Natural killer cell (primary cell): ENCODE results near the gene ERBB2. TPM values are rescaled to one million over a fixed set of nuclear protein-coding genes. Genes with fewer than 3 reads are reported as not detected.
A peak's percentile ranks its signal among the peaks of the same experiment; 100 is the strongest.

Source experiments
- ATAC-seq, 3 donors: fragments of 150-1000 bp in 2 of 3; fragments of 200-7000 bp in 1 of 3; cut with Tn5 transposase; 1 replicate in 1 of 3; 2 replicates in 2 of 3; pipeline ENCODE4 v1.10.0; 2021; ENCODE audit warnings: mild to moderate bottlenecking in 2 of 3, moderate library complexity in 2 of 3
- DNase-seq, 2 donors: peaks; one replicate each; pipeline versions ENCODE4 v3.0.0 to v3.0.0-alpha.2; 2013 to 2021; ENCODE audit warnings: mixed read lengths in 1 of 2
- H3K27ac ChIP-seq: one replicate; pipeline ENCODE4 v1.5.1; 2013; ENCODE audit warnings: mild to moderate bottlenecking, low read length
- H3K27me3 ChIP-seq: one replicate; pipeline ENCODE4 v1.6.1; 2013; ENCODE audit warnings: low read length; ENCODE audit not compliant: control insufficient read depth, insufficient read depth
- H3K36me3 ChIP-seq: one replicate; pipeline ENCODE4 v1.6.1; 2013; ENCODE audit warnings: low read length; ENCODE audit not compliant: control insufficient read depth, insufficient read depth
- H3K4me1 ChIP-seq: one replicate; pipeline ENCODE4 v1.6.1; 2013; ENCODE audit warnings: low read length; ENCODE audit not compliant: control insufficient read depth, insufficient read depth
- H3K4me3 ChIP-seq: one replicate; pipeline ENCODE4 v1.5.1; 2013; ENCODE audit warnings: low read length
- H3K9me3 ChIP-seq: one replicate; pipeline ENCODE4 v1.6.1; 2013; ENCODE audit warnings: low read length; ENCODE audit not compliant: control insufficient read depth, insufficient read depth
- H3K27ac Mint-ChIP-seq, 2 donors: one replicate each; pipeline ENCODE4 v1.8.0; 2022; ENCODE audit warnings: mild to moderate bottlenecking in 2 of 2, mixed read lengths in 2 of 2, moderate library complexity in 1 of 2
- H3K27me3 Mint-ChIP-seq, 2 donors: one replicate each; pipeline ENCODE4 v1.8.0; 2022; ENCODE audit warnings: low read depth in 2 of 2, mixed read lengths in 2 of 2
- H3K36me3 Mint-ChIP-seq: one replicate; pipeline ENCODE4 v1.8.0; 2022; ENCODE audit warnings: mixed read lengths
- H3K4me1 Mint-ChIP-seq, 2 donors: one replicate each; pipeline ENCODE4 v1.8.0; 2022; ENCODE audit warnings: mixed read lengths in 2 of 2
- H3K4me3 Mint-ChIP-seq: one replicate; pipeline ENCODE4 v1.8.0; 2022; ENCODE audit warnings: mild to moderate bottlenecking, moderate library complexity, mixed read lengths
- H3K9me3 Mint-ChIP-seq, 2 donors: one replicate each; pipeline ENCODE4 v1.8.0; 2022; ENCODE audit warnings: mixed read lengths in 2 of 2
- CTCF ChIP-seq: fragments of 200-600 bp; IDR thresholded peaks from one replicate; pipeline ENCODE4 v1.8.0; 2022; ENCODE audit warnings: antibody characterized with exemption
- WGBS: methylation state at CpG from one replicate; pipeline ENCODE4 v1.1.7; 2013; ENCODE audit warnings: missing lambda C conversion rate; ENCODE audit not compliant: insufficient coverage; 5-methylcytosine and 5-hydroxymethylcytosine counted together
- intact Hi-C: fragments of 100-400 bp; cut with micrococcal nuclease; formaldehyde crosslinking; loops from one replicate; pipeline ENCODE4 v1.14.2; 2022
- total RNA-seq, 4 donors: library from RNA; stranded (reverse); fragments of 120-200 nt in 1 of 4; gene quantifications; one replicate each; pipeline versions ENCODE4 v1.2.3 to v1.2.4, GENCODE V29; 2013 to 2022

The ERBB2 gene
- total RNA-seq, 3 donors from 2014 or later (not counting 1 experiment from before 2014, with no cell fraction given): 77.6 to 115 (median 82.1) TPM

GRCh38 chr17:39732586-39732985 is 32.7 kb downstream of the ERBB2 start:
- Mint-ChIP-seq H3K27ac (no peak overlapping the region), H3K4me3 (peak overlapping the region; percentile 45), H3K9me3 (no peaks in the 10 kb centered on the region), H3K4me1 (peaks cover 13 to 23% of the 10 kb centered on the region in 2 donors), H3K36me3 (no peaks in the 10 kb centered on the region), H3K27me3 (peaks cover 4 to 10% of the 10 kb centered on the region in 2 donors)
- peaks cover 2% of the 10 kb centered on the region for H3K27me3 ChIP-seq
- H3K36me3 ChIP-seq: peaks cover 18% of the 10 kb centered on the region
- no peak overlapping the region for H3K27ac ChIP-seq
- H3K9me3 ChIP-seq: no peaks in the 10 kb centered on the region
- no peak overlapping the region for H3K4me3 ChIP-seq
- H3K4me1 ChIP-seq: peaks cover 22% of the 10 kb centered on the region
- intact Hi-C loops: loop anchor here (10.0 kb wide), 1 partner anchor 58 kb away; no protein-coding TSS in a partner anchor
- 93% methylated on average over 3 of the region's 3 CpGs for WGBS
- DNase-seq (no peak), ATAC-seq (no peak)
- TF ChIP-seq CTCF: no peak

GRCh38 chr17:39735882-39736281 is 36.0 kb downstream of the ERBB2 start:
- ATAC-seq: no peak
- peaks cover 6 to 13% of the 10 kb centered on the region in 2 donors for H3K4me1 Mint-ChIP-seq
- H3K9me3 Mint-ChIP-seq: no peaks in the 10 kb centered on the region
- H3K4me3 Mint-ChIP-seq: no peak overlapping the region
- TF ChIP-seq CTCF: no peak
- no peak overlapping the region for H3K27ac ChIP-seq
- H3K9me3 ChIP-seq: no peaks in the 10 kb centered on the region
- no peaks in the 10 kb centered on the region for H3K36me3 Mint-ChIP-seq
- H3K36me3 ChIP-seq: no peaks in the 10 kb centered on the region
- peaks cover 21% of the 10 kb centered on the region for H3K27me3 ChIP-seq
- peaks cover 18 to 27% of the 10 kb centered on the region in 2 donors for H3K27me3 Mint-ChIP-seq
- intact Hi-C loops: loop anchor here (10.0 kb wide), 1 partner anchor 61 kb away; no protein-coding TSS in a partner anchor
- no peak overlapping the region for H3K27ac Mint-ChIP-seq
- no peak overlapping the region for H3K4me3 ChIP-seq
- H3K4me1 ChIP-seq: peaks cover 24% of the 10 kb centered on the region
- 75% methylated on average over 2 of the region's 2 CpGs for WGBS
- no peak for DNase-seq

- no peak for DNase-seq
- H3K36me3 ChIP-seq: no peaks in the 10 kb centered on the region
- H3K4me1 Mint-ChIP-seq: peaks cover 6 to 20% of the 10 kb centered on the region in 2 donors
- H3K4me3 Mint-ChIP-seq: no peak overlapping the region
- no peak overlapping the region for H3K4me3 ChIP-seq
- peaks cover 18 to 27% of the 10 kb centered on the region in 2 donors for H3K27me3 Mint-ChIP-seq
- H3K27ac ChIP-seq: no peak overlapping the region
- H3K36me3 Mint-ChIP-seq: no peaks in the 10 kb centered on the region
- H3K27ac Mint-ChIP-seq: no peak overlapping the region
- 89% methylated on average over 10 of the region's 10 CpGs for WGBS
- TF ChIP-seq CTCF: no peak
- ATAC-seq: no peak
- H3K9me3 Mint-ChIP-seq: no peaks in the 10 kb centered on the region
- no peaks in the 10 kb centered on the region for H3K9me3 ChIP-seq
- H3K4me1 ChIP-seq: peaks cover 22% of the 10 kb centered on the region
- peaks cover 21% of the 10 kb centered on the region for H3K27me3 ChIP-seq
- intact Hi-C loops: loop anchor here (10.0 kb wide), 1 partner anchor 62 kb away; no protein-coding TSS in a partner anchor
These were observed 36.7 kb downstream of the ERBB2 start for GRCh38 chr17:39736319-39737165.
